NCI-H2081 treated with DMSO at 0.1 percent for 48 hours (cell line): Measurements from ENCODE around the gene KCNQ1OT1.
A peak's percentile ranks its signal among the peaks of the same experiment; 100 is the strongest.

Experiments
- DNase-seq: peaks from one replicate; lab custom pipeline; 2025; lab: John Stamatoyannopoulos, UW

The KCNQ1OT1 gene

GRCh38 chr11:2699531-2700414, at the start of gene KCNQ1OT1:
TSS of gene KCNQ1OT1 (minus strand) at chr11:2699994.
- DNase-seq = peak; percentile 87

- no peak for DNase-seq
These were observed 49.2 kb upstream of the KCNQ1OT1 start for GRCh38 chr11:2748814-2749554.

GRCh38 chr11:2748061-2748813, 48.4 kb upstream of the KCNQ1OT1 start:
- no peak for DNase-seq

GRCh38 chr11:2747248-2748027, 47.6 kb upstream of the KCNQ1OT1 start:
- DNase-seq = no peak

GRCh38 chr11:2746401-2747247, 46.8 kb upstream of the KCNQ1OT1 start:
- DNase-seq = no peak

- DNase-seq = no peak
These were observed 45.7 kb upstream of the KCNQ1OT1 start for GRCh38 chr11:2745511-2745910.

- no peak for DNase-seq
These were observed 44.4 kb upstream of the KCNQ1OT1 start for GRCh38 chr11:2744166-2744565.

GRCh38 chr11:2743427-2744110, 43.8 kb upstream of the KCNQ1OT1 start:
- no peak for DNase-seq

GRCh38 chr11:2742611-2743426, 43.0 kb upstream of the KCNQ1OT1 start:
- no peak for DNase-seq

- no peak for DNase-seq
These were observed 42.4 kb upstream of the KCNQ1OT1 start for GRCh38 chr11:2742201-2742600.

- DNase-seq = no peak
These were observed 41.8 kb upstream of the KCNQ1OT1 start for GRCh38 chr11:2741377-2742131.

- no peak for DNase-seq
These were observed 41.2 kb upstream of the KCNQ1OT1 start for GRCh38 chr11:2741006-2741376.

- DNase-seq = no peak
These were observed 40.6 kb upstream of the KCNQ1OT1 start for GRCh38 chr11:2740275-2740940.

GRCh38 chr11:2739531-2740274, 39.9 kb upstream of the KCNQ1OT1 start:
- no peak for DNase-seq

- DNase-seq = no peak
These were observed 39.0 kb upstream of the KCNQ1OT1 start for GRCh38 chr11:2738551-2739431.

- no peak for DNase-seq
These were observed 38.1 kb upstream of the KCNQ1OT1 start for GRCh38 chr11:2737866-2738265.
